NT2/D1 (cell line): Measurements from ENCODE around the gene TSC22D3.

Experiments
- YY1 ChIP-seq: IDR thresholded peaks from 2 replicates; pipeline ENCODE4 v1.6.1; 2011; ENCODE audit not compliant: insufficient read length, insufficient read depth
- ZNF274 ChIP-seq: IDR thresholded peaks from 2 replicates; pipeline ENCODE4 v1.6.1; 2011; ENCODE audit warnings: mild to moderate bottlenecking, low read depth, low read length

DNA sequence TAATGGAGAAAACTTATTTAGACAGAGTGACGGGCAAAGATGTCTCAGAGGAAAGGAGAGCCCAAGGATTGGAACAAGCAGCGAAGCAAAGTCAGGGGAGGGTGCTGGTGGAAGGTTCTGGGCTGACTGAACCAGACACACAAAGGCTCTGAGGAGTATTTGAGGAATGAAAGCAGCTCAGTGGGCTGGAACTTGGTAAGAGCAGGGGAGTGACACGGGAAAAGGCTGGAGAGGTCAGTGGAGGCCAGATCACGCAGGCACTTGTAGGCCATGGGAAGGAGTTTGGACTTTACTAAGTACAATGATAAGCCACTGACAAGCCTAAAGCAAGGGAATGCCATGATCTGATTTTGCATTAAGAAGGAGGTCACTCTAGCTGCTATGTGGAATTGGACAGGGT lies 71.4 kb downstream of the TSC22D3 start:
- TF ChIP-seq ZNF274: no peak
- no peak for TF ChIP-seq YY1
